ENCODE measurements around the gene LEAP2.

LEAP2 gene

GRCh38 chr5:132830436-132831094, 42.9 kb upstream of the LEAP2 start, which contains the start of gene SHROOM1:
Gene SHROOM1, minus strand, starts transcription at chr5:132830647. Its CDS starts 4,507 bp downstream, at chr5:132826140.
- Histone ChIP-seq H3K9ac (peak within 1 kb of the TSS; percentile 83), H3K4me2 (peak within 1 kb of the TSS; percentile 53), H3K4me1 (ENCODE audit: low read depth, poor library complexity, severe bottlenecking) (peaks cover 8% of the 10 kb centered on the region), H3K36me3 (ENCODE audit: insufficient read depth) (no peaks in the 10 kb centered on the region), H3K27ac (no peak within 1 kb of the TSS), H4K20me1 (ENCODE audit: insufficient read depth) (no peaks in the 10 kb centered on the region), H3K4me3 (IDR thresholded peaks at IDR 0.05; ENCODE audit: insufficient read depth, low read depth, low read length) (no peak within 1 kb of the TSS), H3K27me3 (ENCODE audit: insufficient read depth, low read depth) (no peaks in the 10 kb centered on the region), H2AFZ (ENCODE audit: low read depth) (peak within 1 kb of the TSS; percentile 93), H3K79me2 (ENCODE audit: insufficient read depth, low read depth) (no peaks in the 10 kb centered on the region)
- TF ChIP-seq CTCF (conservative IDR thresholded peaks at IDR 0.05; ENCODE audit: low read depth, low read length), result no peak

- H3K4me2 ChIP-seq, result peak overlapping the region; percentile 53
- no peaks in the 10 kb centered on the region for H4K20me1 ChIP-seq (ENCODE audit: insufficient read depth)
- no peak overlapping the region for H3K4me3 ChIP-seq (IDR thresholded peaks at IDR 0.05; ENCODE audit: insufficient read depth, low read depth, low read length)
- H3K27me3 ChIP-seq (ENCODE audit: insufficient read depth, low read depth), result no peaks in the 10 kb centered on the region
- peaks cover 8% of the 10 kb centered on the region for H3K4me1 ChIP-seq (ENCODE audit: low read depth, poor library complexity, severe bottlenecking)
- H3K9ac ChIP-seq, result peak overlapping the region; percentile 83; the same call in 1 of the 2 replicates
- H2AFZ ChIP-seq (ENCODE audit: low read depth), result peak overlapping the region; percentile 93; the same call in 1 of the 2 replicates
- H3K79me2 ChIP-seq (ENCODE audit: insufficient read depth, low read depth), result no peaks in the 10 kb centered on the region
- H3K27ac ChIP-seq, result no peak overlapping the region
- no peaks in the 10 kb centered on the region for H3K36me3 ChIP-seq (ENCODE audit: insufficient read depth)
- TF ChIP-seq CTCF (conservative IDR thresholded peaks at IDR 0.05; ENCODE audit: low read depth, low read length), result no peak
Observed at GRCh38 chr5:132831095-132831860, 42.2 kb upstream of the LEAP2 start.

GRCh38 chr5:132832612-132833011, 40.9 kb upstream of the LEAP2 start:
- H3K27me3 ChIP-seq (ENCODE audit: insufficient read depth, low read depth), result no peaks in the 10 kb centered on the region
- no peak overlapping the region for H3K27ac ChIP-seq
- no peak overlapping the region for H3K4me3 ChIP-seq (IDR thresholded peaks at IDR 0.05; ENCODE audit: insufficient read depth, low read depth, low read length)
- no peak overlapping the region for H3K4me2 ChIP-seq
- H3K9ac ChIP-seq, result no peak overlapping the region
- no peak overlapping the region for H2AFZ ChIP-seq (ENCODE audit: low read depth)
- no peaks in the 10 kb centered on the region for H3K79me2 ChIP-seq (ENCODE audit: insufficient read depth, low read depth)
- TF ChIP-seq CTCF (conservative IDR thresholded peaks at IDR 0.05; ENCODE audit: low read depth, low read length), result no peak
- H3K36me3 ChIP-seq (ENCODE audit: insufficient read depth), result no peaks in the 10 kb centered on the region
- H4K20me1 ChIP-seq (ENCODE audit: insufficient read depth), result no peaks in the 10 kb centered on the region
- H3K4me1 ChIP-seq (ENCODE audit: low read depth, poor library complexity, severe bottlenecking), result peaks cover 8% of the 10 kb centered on the region

GRCh38 chr5:132834057-132834456, 39.4 kb upstream of the LEAP2 start:
- no peaks in the 10 kb centered on the region for H3K36me3 ChIP-seq (ENCODE audit: insufficient read depth)
- H3K4me1 ChIP-seq (ENCODE audit: low read depth, poor library complexity, severe bottlenecking), result peaks cover 8% of the 10 kb centered on the region
- H3K79me2 ChIP-seq (ENCODE audit: insufficient read depth, low read depth), result no peaks in the 10 kb centered on the region
- H3K9ac ChIP-seq, result no peak overlapping the region
- no peaks in the 10 kb centered on the region for H4K20me1 ChIP-seq (ENCODE audit: insufficient read depth)
- H3K27me3 ChIP-seq (ENCODE audit: insufficient read depth, low read depth), result no peaks in the 10 kb centered on the region
- H3K4me2 ChIP-seq, result no peak overlapping the region
- no peak overlapping the region for H2AFZ ChIP-seq (ENCODE audit: low read depth)
- no peak for TF ChIP-seq CTCF (conservative IDR thresholded peaks at IDR 0.05; ENCODE audit: low read depth, low read length)
- H3K4me3 ChIP-seq (IDR thresholded peaks at IDR 0.05; ENCODE audit: insufficient read depth, low read depth, low read length), result no peak overlapping the region
- no peak overlapping the region for H3K27ac ChIP-seq
